Effector CD8-positive, alpha-beta T cell (primary cell): Measurements from ENCODE around the gene ACSS3.
"Not testable (repeated sequence)": the region's sequence is repeated elsewhere in the genome, so short reads cannot be mapped to it uniquely, and the experiment has no call there.

Experiments
- DNase-seq: peaks from one replicate; lab custom pipeline; 2025; lab: John Stamatoyannopoulos, UW

Gene ACSS3

GRCh38 chr12:81167694-81168093, 89.8 kb downstream of the ACSS3 start:
- no peak for DNase-seq

- no peak for DNase-seq
Observed at GRCh38 chr12:81168445-81168844, 90.6 kb downstream of the ACSS3 start.

GRCh38 chr12:81170072-81170471, 92.2 kb downstream of the ACSS3 start:
- no peak for DNase-seq

GRCh38 chr12:81172851-81173250, 95.0 kb downstream of the ACSS3 start:
- DNase-seq: no peak

GRCh38 chr12:81174664-81175063, 96.8 kb downstream of the ACSS3 start:
- no peak for DNase-seq

GRCh38 chr12:81176796-81177195, 98.9 kb downstream of the ACSS3 start:
- no peak for DNase-seq

GRCh38 chr12:81181691-81182090, 103.8 kb downstream of the ACSS3 start:
- no peak for DNase-seq

GRCh38 chr12:81187686-81188085, 109.8 kb downstream of the ACSS3 start:
- DNase-seq: no peak

- DNase-seq: no peak
Observed at GRCh38 chr12:81196595-81196994, 118.7 kb downstream of the ACSS3 start.

- DNase-seq: not testable (repeated sequence)
Observed at GRCh38 chr12:81200561-81200960, 122.7 kb downstream of the ACSS3 start.

GRCh38 chr12:81203671-81204204, 125.9 kb downstream of the ACSS3 start:
- DNase-seq: no peak

- no peak for DNase-seq
Observed at GRCh38 chr12:81205416-81205815, 127.5 kb downstream of the ACSS3 start.

GRCh38 chr12:81206429-81206828, 128.6 kb downstream of the ACSS3 start:
- DNase-seq: no peak

- DNase-seq: no peak
Observed at GRCh38 chr12:81207173-81207572, 129.3 kb downstream of the ACSS3 start.

GRCh38 chr12:81207664-81208063, 129.8 kb downstream of the ACSS3 start:
- DNase-seq: no peak

GRCh38 chr12:81208187-81208911, 130.5 kb downstream of the ACSS3 start:
- DNase-seq: no peak

- DNase-seq: no peak
Observed at GRCh38 chr12:81209012-81209411, 131.1 kb downstream of the ACSS3 start.

GRCh38 chr12:81209772-81210225, 131.9 kb downstream of the ACSS3 start:
- not testable (repeated sequence) for DNase-seq

- DNase-seq: no peak
Observed at GRCh38 chr12:81211306-81211705, 133.4 kb downstream of the ACSS3 start.

- no peak for DNase-seq
Observed at GRCh38 chr12:81212996-81213696, 135.3 kb downstream of the ACSS3 start.

- no peak for DNase-seq
Observed at GRCh38 chr12:81216739-81217138, 138.9 kb downstream of the ACSS3 start.

GRCh38 chr12:81221681-81222080, 143.8 kb downstream of the ACSS3 start:
- no peak for DNase-seq
